PC-3 (cell line): ENCODE measurements around the gene GUCY2D. TPM values are rescaled to one million over a fixed set of nuclear protein-coding genes. Genes with fewer than 3 reads are reported as not detected.

ENCODE experiments used
- ATAC-seq: fragments of 200-7000 bp; cut with Tn5 transposase; 2 replicates; pipeline ENCODE4 v1.9.1; 2020; ENCODE audit warnings: mild to moderate bottlenecking, moderate library complexity
- BruUV-seq: library from RNA; stranded (reverse); fragments of 400-500 nt; replicated peaks from 2 replicates; lab custom pipeline; 2021; lab: Mats Ljungman, UMichigan
- CTCF ChIA-PET: fragments of 300-600 bp; sonication (Branson Sonifier 250); formaldehyde crosslinking; loops from one replicate; lab custom pipeline; 2022; ENCODE audit warnings: antibody characterized with exemption; lab: Charles Lee
- POLR2A ChIA-PET: fragments of 300-600 bp; sonication (Branson Sonifier 250); formaldehyde crosslinking; loops from one replicate; lab custom pipeline; 2022; ENCODE audit warnings: antibody characterized with exemption; ENCODE audit not compliant: unreplicated experiment; lab: Charles Lee
- DNase-seq: peaks from one replicate; pipeline ENCODE4 v3.0.0-alpha.2; 2015
- H2AFZ ChIP-seq: fragments of 300-600 bp; sonication (generic); 2 replicates; pipeline ENCODE4 v1.6.0; 2016; ENCODE audit warnings: antibody characterized with exemption, low read length
- H3F3A ChIP-seq: fragments of 300-600 bp; sonication (generic); one replicate; pipeline ENCODE4 v1.6.0; 2017; ENCODE audit warnings: antibody characterized with exemption, low read length, control low read depth, mild to moderate bottlenecking; ENCODE audit not compliant: unreplicated experiment
- H3K27ac ChIP-seq: fragments of 300-600 bp; sonication (generic); 2 replicates; pipeline ENCODE4 v1.5.1; 2016; ENCODE audit warnings: mild to moderate bottlenecking, low read length
- H3K27me3 ChIP-seq: fragments of 300-600 bp; sonication (generic); 2 replicates; pipeline ENCODE4 v1.6.1; 2016; ENCODE audit warnings: low read length, mixed read lengths
- H3K36me3 ChIP-seq: fragments of 300-600 bp; sonication (generic); 2 replicates; pipeline ENCODE4 v1.6.1; 2016; ENCODE audit warnings: low read depth, mixed run types, low read length, mixed read lengths
- H3K4me1 ChIP-seq: fragments of 300-600 bp; sonication (generic); 2 replicates; pipeline ENCODE4 v1.5.1; 2016; ENCODE audit warnings: low read length; ENCODE audit not compliant: insufficient read depth
- H3K4me2 ChIP-seq: fragments of 300-600 bp; sonication (generic); 2 replicates; pipeline ENCODE4 v1.6.0; 2016; ENCODE audit warnings: low read length
- H3K4me3 ChIP-seq: fragments of 300-600 bp; sonication (generic); 2 replicates; pipeline ENCODE4 v1.5.1; 2016; ENCODE audit warnings: mild to moderate bottlenecking, low read length, mixed read lengths
- H3K79me2 ChIP-seq: fragments of 300-600 bp; sonication (generic); 2 replicates; pipeline ENCODE4 v1.6.1; 2017; ENCODE audit warnings: low read length, mixed read lengths
- H3K9ac ChIP-seq: fragments of 300-600 bp; sonication (generic); 2 replicates; pipeline ENCODE4 v1.6.0; 2016; ENCODE audit warnings: mild to moderate bottlenecking, low read length
- H3K9me2 ChIP-seq: fragments of 300-600 bp; sonication (generic); replicated peaks from 2 replicates; pipeline ENCODE4 v1.6.1; 2016; ENCODE audit warnings: mixed run types, low read length, mixed read lengths
- H3K9me3 ChIP-seq: fragments of 300-600 bp; sonication (generic); 2 replicates; pipeline ENCODE4 v1.6.1; 2016; ENCODE audit warnings: low read length, mixed read lengths
- H4K20me1 ChIP-seq: fragments of 300-600 bp; sonication (generic); 2 replicates; pipeline ENCODE4 v1.6.1; 2016; ENCODE audit warnings: low read length, mixed read lengths
- EZH2 ChIP-seq: fragments of 300-600 bp; sonication (generic); IDR thresholded peaks from one replicate; pipeline ENCODE4 v1.6.1; 2017; ENCODE audit warnings: antibody characterized with exemption, mild to moderate bottlenecking, low read length; ENCODE audit not compliant: unreplicated experiment
- EZH2phosphoT487 ChIP-seq: fragments of 300-600 bp; sonication (generic); IDR thresholded peaks from 2 replicates; pipeline ENCODE4 v1.6.1; 2018; ENCODE audit warnings: mild to moderate bottlenecking, antibody characterized with exemption, low read length, borderline replicate concordance
- intact Hi-C: fragments of 100-400 bp; cut with micrococcal nuclease; formaldehyde crosslinking; loops from 2 replicates; pipeline ENCODE4 v1.9.0; 2023
- total RNA-seq: library from RNA; depleted of rRNA; stranded (reverse); fragments of >200 nt; gene quantifications from 2 replicates; pipeline ENCODE4 v1.2.3, GENCODE V29; 2014
- TF ChIP-seq, protein P1 (sequence below): fragments of 300-600 bp; sonication (generic); conservative IDR thresholded peaks from 2 replicates; pipeline ENCODE4 v1.5.1; 2017; ENCODE audit warnings: antibody characterized with exemption, low read depth, mild to moderate bottlenecking, low read length

The GUCY2D gene
- total RNA-seq, 1 experiment from 2014 or later = not detected

DNA sequence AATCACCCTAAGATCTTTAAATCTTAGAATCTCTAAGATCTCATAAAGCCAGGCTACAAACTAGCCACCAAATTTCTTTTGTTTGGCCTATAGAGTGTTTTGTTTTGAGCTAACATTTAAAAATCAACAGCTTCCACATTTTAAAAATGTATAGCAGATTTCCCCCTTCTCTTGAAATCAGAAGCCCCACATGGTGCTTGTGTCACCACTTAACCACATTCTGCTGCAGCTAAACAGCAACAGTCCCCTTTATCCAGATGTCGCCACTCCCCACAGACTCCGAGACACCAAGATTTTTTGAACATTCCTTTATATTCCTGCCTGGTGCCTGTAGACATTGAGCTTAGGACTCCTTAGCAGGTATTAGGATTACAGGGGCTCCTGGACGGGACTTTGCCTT is 16.0 kb downstream of the GUCY2D start:
- POLR2A ChIA-PET = no interaction called here
- H3K9me2 ChIP-seq = no peaks in the 10 kb centered on the region

DNA sequence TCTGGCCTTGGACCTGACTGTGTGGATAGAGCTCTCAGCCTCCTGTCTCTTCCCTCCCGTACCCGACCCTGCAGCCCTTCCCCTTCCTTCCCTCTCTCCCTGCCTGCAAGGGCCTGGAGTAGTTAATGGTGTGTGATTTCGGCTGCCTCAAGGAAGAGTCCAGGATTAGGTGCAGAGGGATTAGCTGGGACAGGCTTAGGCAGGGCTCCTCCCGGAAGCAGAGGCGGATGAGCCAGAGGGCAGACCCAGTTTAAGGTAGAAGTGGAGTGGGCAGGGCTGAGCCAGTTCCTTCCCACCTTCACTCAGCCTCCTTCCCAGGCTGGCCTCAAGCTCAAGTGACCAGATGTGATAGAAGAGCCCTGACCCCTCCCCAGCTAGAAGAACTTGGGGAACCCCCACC is 16.8 kb downstream of the GUCY2D start:
- CTCF ChIA-PET = interaction anchor here (0.5 kb wide), 1 partner anchor 39 kb away, joined by 4 read pairs; no protein-coding TSS in a partner anchor
- POLR2A ChIA-PET = no interaction called here
- Histone ChIP-seq H3K9me2 (no peaks in the 10 kb centered on the region), H3K4me3 (no peak overlapping the region), H3K9me3 (no peaks in the 10 kb centered on the region), H3K4me1 (peaks cover 28% of the 10 kb centered on the region), H3K9ac (peak overlapping the region; percentile 28; the same call in 1 of the 2 replicates), H4K20me1 (no peaks in the 10 kb centered on the region), H3K4me2 (peak overlapping the region; percentile 53; the same call in 1 of the 2 replicates), H3F3A (no peaks in the 10 kb centered on the region), H3K79me2 (no peaks in the 10 kb centered on the region), H3K27ac (peak overlapping the region; percentile 52), H3K36me3 (no peaks in the 10 kb centered on the region), H2AFZ (0 out of 2 replicates have a peak overlapping the region, but pooled peaks have one; percentile 27), H3K27me3 (no peaks in the 10 kb centered on the region)
- DNase-seq (no peak), ATAC-seq (no peak; the same call in 1 of the 2 replicates)
- BruUV-seq = no TSS peak
- intact Hi-C loops = no loop called here
- TF ChIP-seq EZH2 (no peak), EZH2phosphoT487 (no peak)
- TF ChIP-seq, protein P1, sequence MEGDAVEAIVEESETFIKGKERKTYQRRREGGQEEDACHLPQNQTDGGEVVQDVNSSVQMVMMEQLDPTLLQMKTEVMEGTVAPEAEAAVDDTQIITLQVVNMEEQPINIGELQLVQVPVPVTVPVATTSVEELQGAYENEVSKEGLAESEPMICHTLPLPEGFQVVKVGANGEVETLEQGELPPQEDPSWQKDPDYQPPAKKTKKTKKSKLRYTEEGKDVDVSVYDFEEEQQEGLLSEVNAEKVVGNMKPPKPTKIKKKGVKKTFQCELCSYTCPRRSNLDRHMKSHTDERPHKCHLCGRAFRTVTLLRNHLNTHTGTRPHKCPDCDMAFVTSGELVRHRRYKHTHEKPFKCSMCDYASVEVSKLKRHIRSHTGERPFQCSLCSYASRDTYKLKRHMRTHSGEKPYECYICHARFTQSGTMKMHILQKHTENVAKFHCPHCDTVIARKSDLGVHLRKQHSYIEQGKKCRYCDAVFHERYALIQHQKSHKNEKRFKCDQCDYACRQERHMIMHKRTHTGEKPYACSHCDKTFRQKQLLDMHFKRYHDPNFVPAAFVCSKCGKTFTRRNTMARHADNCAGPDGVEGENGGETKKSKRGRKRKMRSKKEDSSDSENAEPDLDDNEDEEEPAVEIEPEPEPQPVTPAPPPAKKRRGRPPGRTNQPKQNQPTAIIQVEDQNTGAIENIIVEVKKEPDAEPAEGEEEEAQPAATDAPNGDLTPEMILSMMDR = no peak

More for the DNA sequence above, 16.0 kb downstream of the GUCY2D start:
- no peaks in the 10 kb centered on the region for H3F3A ChIP-seq
- H3K27ac ChIP-seq = no peak overlapping the region
- H3K9ac ChIP-seq = no peak overlapping the region
- no TSS peak for BruUV-seq
- H3K79me2 ChIP-seq = no peaks in the 10 kb centered on the region
- H3K9me3 ChIP-seq = no peaks in the 10 kb centered on the region
- no peaks in the 10 kb centered on the region for H3K27me3 ChIP-seq
- DNase-seq (no peak), ATAC-seq (no peak)
- intact Hi-C loops = no loop called here
- no peaks in the 10 kb centered on the region for H3K36me3 ChIP-seq
- H3K4me2 ChIP-seq = no peak overlapping the region
- no peak overlapping the region for H2AFZ ChIP-seq
- H4K20me1 ChIP-seq = no peaks in the 10 kb centered on the region
- CTCF ChIA-PET = interaction anchor here (0.5 to 1.5 kb wide), 3 partner anchors 14 to 39 kb away, joined by 3 to 4 read pairs (median 4); no protein-coding TSS in a partner anchor
- no peak overlapping the region for H3K4me3 ChIP-seq
- H3K4me1 ChIP-seq = peaks cover 28% of the 10 kb centered on the region
- TF ChIP-seq EZH2 (no peak), EZH2phosphoT487 (no peak)
- TF ChIP-seq, protein P1 = no peak
